H9 (cell line): ENCODE data around the gene RBMS2. TPM values are rescaled to one million over a fixed set of nuclear protein-coding genes. Genes with fewer than 3 reads are reported as not detected.

Source experiments
- DNase-seq: peaks from one replicate; pipeline ENCODE4 v3.0.0-alpha.2; 2017
- H2AFZ ChIP-seq: one replicate; pipeline ENCODE4 v1.6.1; 2013; ENCODE audit warnings: mild to moderate bottlenecking, low read length, control low read depth, moderate library complexity
- H2AK5ac ChIP-seq: 2 replicates; pipeline ENCODE4 v1.6.1; 2013; ENCODE audit warnings: low read length, control low read depth, mixed read lengths; ENCODE audit not compliant: insufficient read length
- H2BK120ac ChIP-seq: one replicate; pipeline ENCODE4 v1.6.1; 2013; ENCODE audit warnings: low read depth, mild to moderate bottlenecking, low read length, control low read depth, inconsistent platforms; ENCODE audit not compliant: poor library complexity, severe bottlenecking
- H2BK12ac ChIP-seq: 2 replicates; pipeline ENCODE4 v1.6.1; 2013; ENCODE audit warnings: low read length, control low read depth, mixed read lengths, low read depth; ENCODE audit not compliant: insufficient read length
- H2BK15ac ChIP-seq: 2 replicates; pipeline ENCODE4 v1.6.1; 2013; ENCODE audit warnings: low read depth, low read length, control low read depth
- H2BK20ac ChIP-seq: one replicate; pipeline ENCODE4 v1.6.1; 2013; ENCODE audit warnings: low read depth, mild to moderate bottlenecking, low read length, control low read depth, inconsistent platforms; ENCODE audit not compliant: poor library complexity, severe bottlenecking
- H2BK5ac ChIP-seq: 2 replicates; pipeline ENCODE4 v1.6.1; 2013; ENCODE audit warnings: low read length, control low read depth, mixed read lengths; ENCODE audit not compliant: insufficient read length
- H3K14ac ChIP-seq: 2 replicates; pipeline ENCODE4 v1.6.1; 2013; ENCODE audit warnings: low read length, control low read depth; ENCODE audit not compliant: insufficient read depth
- H3K18ac ChIP-seq: 2 replicates; pipeline ENCODE4 v1.6.1; 2013; ENCODE audit warnings: low read depth, mild to moderate bottlenecking, mixed read lengths, low read length, control low read depth; ENCODE audit not compliant: insufficient read length
- H3K23ac ChIP-seq: 2 replicates; pipeline ENCODE4 v1.6.1; 2013; ENCODE audit warnings: low read length, control low read depth, mixed read lengths, low read depth; ENCODE audit not compliant: insufficient read length
- H3K23me2 ChIP-seq: 2 replicates; pipeline ENCODE4 v1.6.1; 2013; ENCODE audit warnings: low read depth, mild to moderate bottlenecking, mixed read lengths, low read length, control low read depth; ENCODE audit not compliant: insufficient read length, poor library complexity, severe bottlenecking
- H3K27ac ChIP-seq: 2 replicates; pipeline ENCODE4 v1.5.1; 2013; ENCODE audit warnings: low read length, control low read depth, mixed read lengths, low read depth; ENCODE audit not compliant: insufficient read length
- H3K27me3 ChIP-seq: 2 replicates; pipeline ENCODE4 v1.6.1; 2013; ENCODE audit warnings: low read length, control low read depth, inconsistent platforms; ENCODE audit not compliant: insufficient read depth
- H3K4ac ChIP-seq: 2 replicates; pipeline ENCODE4 v1.6.1; 2013; ENCODE audit warnings: low read depth, mild to moderate bottlenecking, control low read depth, inconsistent platforms, low read length, moderate library complexity
- H3K4me1 ChIP-seq: 2 replicates; pipeline ENCODE4 v1.6.1; 2013; ENCODE audit warnings: low read length, control low read depth, inconsistent platforms; ENCODE audit not compliant: insufficient read depth
- H3K4me2 ChIP-seq: 2 replicates; pipeline ENCODE4 v1.6.1; 2013; ENCODE audit warnings: low read length, control low read depth, mixed read lengths; ENCODE audit not compliant: insufficient read length, insufficient read depth
- H3K56ac ChIP-seq: 2 replicates; pipeline ENCODE4 v1.6.1; 2013; ENCODE audit warnings: low read depth, mild to moderate bottlenecking, mixed read lengths, low read length, control low read depth; ENCODE audit not compliant: insufficient read length
- H3K79me1 ChIP-seq: 2 replicates; pipeline ENCODE4 v1.6.1; 2013; ENCODE audit warnings: low read depth, mild to moderate bottlenecking, moderate library complexity, low read length, control low read depth, inconsistent platforms; ENCODE audit not compliant: insufficient read depth, poor library complexity, severe bottlenecking
- H3K79me2 ChIP-seq: 2 replicates; pipeline ENCODE4 v1.6.1; 2013; ENCODE audit warnings: low read length, control low read depth, inconsistent platforms; ENCODE audit not compliant: insufficient read depth
- H3K9ac ChIP-seq: 2 replicates; pipeline ENCODE4 v1.6.1; 2013; ENCODE audit warnings: low read length, control low read depth, mixed read lengths; ENCODE audit not compliant: insufficient read length; ENCODE audit errors: extremely low read depth
- H3K9me3 ChIP-seq: one replicate; pipeline ENCODE4 v1.6.1; 2013; ENCODE audit warnings: low read depth, low read length, inconsistent platforms; ENCODE audit not compliant: control insufficient read depth
- H3T11ph ChIP-seq: one replicate; pipeline ENCODE4 v1.6.1; 2013; ENCODE audit warnings: mild to moderate bottlenecking, low read length, control low read depth, inconsistent platforms
- H4K20me1 ChIP-seq: one replicate; pipeline ENCODE4 v1.6.1; 2013; ENCODE audit not compliant: control insufficient read depth, insufficient read length, insufficient read depth
- H4K5ac ChIP-seq: 2 replicates; pipeline ENCODE4 v1.6.1; 2013; ENCODE audit warnings: low read depth, mild to moderate bottlenecking, mixed read lengths, low read length, control low read depth; ENCODE audit not compliant: insufficient read length
- H4K8ac ChIP-seq: replicated peaks from 2 replicates; pipeline ENCODE4 v1.6.1; 2013; ENCODE audit warnings: low read length, control low read depth, mixed read lengths, low read depth; ENCODE audit not compliant: insufficient read length
- H4K91ac ChIP-seq: 2 replicates; pipeline ENCODE4 v1.6.1; 2013; ENCODE audit warnings: low read depth, mild to moderate bottlenecking, moderate library complexity, mixed read lengths, low read length, control low read depth; ENCODE audit not compliant: insufficient read length
- H3K27ac Mint-ChIP-seq, 3 experiments: 2 replicates in 2 of 3; 3 replicates in 1 of 3; pipeline ENCODE4 v1.8.0; 2020 to 2021; ENCODE audit warnings: mixed read lengths in 3 of 3, mild to moderate bottlenecking in 1 of 3, moderate library complexity in 1 of 3
- H3K27me3 Mint-ChIP-seq: 2 replicates; pipeline ENCODE4 v1.8.0; 2021; ENCODE audit warnings: low read depth, mild to moderate bottlenecking, moderate library complexity, mixed read lengths
- H3K36me3 Mint-ChIP-seq, 3 experiments: 2 replicates in 2 of 3; 3 replicates in 1 of 3; pipeline ENCODE4 v1.8.0; 2020 to 2021; ENCODE audit warnings: low read depth in 3 of 3, mixed read lengths in 3 of 3; ENCODE audit not compliant: insufficient read depth in 1 of 3
- H3K4me1 Mint-ChIP-seq, 2 experiments: 2 replicates each; pipeline ENCODE4 v1.8.0; 2020; ENCODE audit warnings: mixed read lengths in 2 of 2
- H3K4me3 Mint-ChIP-seq, 2 experiments: 2 replicates in 1 of 2; 3 replicates in 1 of 2; pipeline ENCODE4 v1.8.0; 2020 to 2021; ENCODE audit warnings: mild to moderate bottlenecking in 2 of 2, mixed read lengths in 2 of 2, moderate library complexity in 1 of 2
- H3K9me3 Mint-ChIP-seq, 2 experiments: 2 replicates in 1 of 2; 3 replicates in 1 of 2; pipeline ENCODE4 v1.8.0; 2020; ENCODE audit warnings: mild to moderate bottlenecking in 2 of 2, mixed read lengths in 2 of 2, moderate library complexity in 1 of 2
- WGBS: extraction: QIAGEN DNeasy Blood & Tissue Kit; methylation state at CpG from one replicate; pipeline ENCODE4 v1.1.7; 2013; ENCODE audit warnings: missing lambda C conversion rate, low lambda C conversion rate, mixed read lengths; ENCODE audit not compliant: insufficient read length; ENCODE audit errors: extremely low coverage; 5-methylcytosine and 5-hydroxymethylcytosine counted together
- total RNA-seq: library from RNA; stranded (reverse); gene quantifications from 2 replicates; pipeline ENCODE4 v1.2.1, GENCODE V29; 2021
- TF ChIP-seq, protein P1 (sequence below): fragments of 200-600 bp; sonication (generic); conservative IDR thresholded peaks from 3 replicates; pipeline ENCODE4 v1.8.0; 2021; ENCODE audit warnings: antibody characterized with exemption, mild to moderate bottlenecking

The RBMS2 gene
- total RNA-seq, 1 experiment from 2014 or later = 9.5 TPM

GRCh38 chr12:56522411-56523193 is 982 bp downstream of the RBMS2 start:
- H3K27ac Mint-ChIP-seq = peak overlapping the region; percentile 13 to 93 (median 75); a peak in 4 of 7 replicates
- Histone ChIP-seq H3K79me2 (no peaks in the 10 kb centered on the region; the same call in 1 of the 2 replicates), H2AFZ (no peak overlapping the region)

More at GRCh38 chr12:56522411-56523193, 982 bp downstream of the RBMS2 start:
- Histone ChIP-seq H3K14ac (no peak overlapping the region), H3K23me2 (peaks cover 5% of the 10 kb centered on the region), H2BK5ac (no peak overlapping the region), H2BK12ac (no peak overlapping the region), H4K20me1 (no peaks in the 10 kb centered on the region), H4K5ac (no peak overlapping the region), H3K9me3 (no peaks in the 10 kb centered on the region), H2BK120ac (no peak overlapping the region), H2BK15ac (no peak overlapping the region), H3K27me3 (no peaks in the 10 kb centered on the region), H3K18ac (no peak overlapping the region), H3K56ac (no peak overlapping the region), H3K9ac (peak overlapping the region; percentile 74), H3K4me1 (no peaks in the 10 kb centered on the region; the same call in 1 of the 2 replicates), H3K23ac (no peak overlapping the region), H2BK20ac (no peak overlapping the region), H3K27ac (peak overlapping the region; percentile 66), H3T11ph (no peak overlapping the region), H4K8ac (no peak overlapping the region), H3K79me1 (peaks cover 3% of the 10 kb centered on the region), H3K4me2 (peak overlapping the region; percentile 91), H4K91ac (no peak overlapping the region), H2AK5ac (no peak overlapping the region), H3K4ac (no peak overlapping the region)
- Mint-ChIP-seq H3K36me3 (no peaks in the 10 kb centered on the region), H3K9me3 (no peaks in the 10 kb centered on the region), H3K4me1 (peaks cover 30 to 35% of the 10 kb centered on the region in 2 experiments), H3K4me3 (peak overlapping the region; percentile 81 to 87), H3K27me3 (no peaks in the 10 kb centered on the region)
- TF ChIP-seq, protein P1, sequence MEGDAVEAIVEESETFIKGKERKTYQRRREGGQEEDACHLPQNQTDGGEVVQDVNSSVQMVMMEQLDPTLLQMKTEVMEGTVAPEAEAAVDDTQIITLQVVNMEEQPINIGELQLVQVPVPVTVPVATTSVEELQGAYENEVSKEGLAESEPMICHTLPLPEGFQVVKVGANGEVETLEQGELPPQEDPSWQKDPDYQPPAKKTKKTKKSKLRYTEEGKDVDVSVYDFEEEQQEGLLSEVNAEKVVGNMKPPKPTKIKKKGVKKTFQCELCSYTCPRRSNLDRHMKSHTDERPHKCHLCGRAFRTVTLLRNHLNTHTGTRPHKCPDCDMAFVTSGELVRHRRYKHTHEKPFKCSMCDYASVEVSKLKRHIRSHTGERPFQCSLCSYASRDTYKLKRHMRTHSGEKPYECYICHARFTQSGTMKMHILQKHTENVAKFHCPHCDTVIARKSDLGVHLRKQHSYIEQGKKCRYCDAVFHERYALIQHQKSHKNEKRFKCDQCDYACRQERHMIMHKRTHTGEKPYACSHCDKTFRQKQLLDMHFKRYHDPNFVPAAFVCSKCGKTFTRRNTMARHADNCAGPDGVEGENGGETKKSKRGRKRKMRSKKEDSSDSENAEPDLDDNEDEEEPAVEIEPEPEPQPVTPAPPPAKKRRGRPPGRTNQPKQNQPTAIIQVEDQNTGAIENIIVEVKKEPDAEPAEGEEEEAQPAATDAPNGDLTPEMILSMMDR = no peak
- no CpG with 5 or more reads among the region's 4 CpGs for WGBS
- DNase-seq = no peak
